GM21786 (cell line): ENCODE results near the gene LRRN4.

ENCODE experiments used
- ATAC-seq: cut with Tn5 transposase; IDR thresholded peaks from one replicate; pipeline ENCODE4 v1.9.1; 2021; ENCODE audit not compliant: unreplicated experiment

Gene LRRN4

GRCh38 chr20:6053776-6054688 is at the start of gene LRRN4:
LRRN4 (minus strand) TSS chr20:6054060; CDS start chr20:6052799, 1,261 bp downstream.
- ATAC-seq = no peak

- no peak for ATAC-seq
Observed at GRCh38 chr20:6103301-6103700, 49.4 kb upstream of the LRRN4 start.

GRCh38 chr20:6101346-6101745 is 47.5 kb upstream of the LRRN4 start:
- no peak for ATAC-seq

GRCh38 chr20:6100246-6100645 is 46.4 kb upstream of the LRRN4 start:
- ATAC-seq = no peak

GRCh38 chr20:6099819-6100218 is 46.0 kb upstream of the LRRN4 start:
- no peak for ATAC-seq

GRCh38 chr20:6095409-6095808 is 41.5 kb upstream of the LRRN4 start:
- ATAC-seq = no peak

GRCh38 chr20:6094565-6094964 is 40.7 kb upstream of the LRRN4 start:
- ATAC-seq = no peak

- ATAC-seq = no peak
Observed at GRCh38 chr20:6094063-6094462, 40.2 kb upstream of the LRRN4 start.

GRCh38 chr20:6091661-6092060 is 37.8 kb upstream of the LRRN4 start:
- ATAC-seq = no peak

- no peak for ATAC-seq
Observed at GRCh38 chr20:6086868-6087267, 33.0 kb upstream of the LRRN4 start.

- no peak for ATAC-seq
Observed at GRCh38 chr20:6083926-6084325, 30.1 kb upstream of the LRRN4 start.

- no peak for ATAC-seq
Observed at GRCh38 chr20:6081236-6081635, 27.4 kb upstream of the LRRN4 start.

GRCh38 chr20:6079016-6079415 is 25.2 kb upstream of the LRRN4 start:
- ATAC-seq = no peak

- no peak for ATAC-seq
Observed at GRCh38 chr20:6075428-6076219, 21.8 kb upstream of the LRRN4 start.

GRCh38 chr20:6074784-6075183 is 20.9 kb upstream of the LRRN4 start:
- no peak for ATAC-seq

- peak; percentile 68 for ATAC-seq
Observed at GRCh38 chr20:6074145-6074561, 20.3 kb upstream of the LRRN4 start.

- ATAC-seq = no peak
Observed at GRCh38 chr20:6070829-6071695, 17.2 kb upstream of the LRRN4 start.

GRCh38 chr20:6069669-6070068 is 15.8 kb upstream of the LRRN4 start:
- ATAC-seq = no peak

- no peak for ATAC-seq
Observed at GRCh38 chr20:6067763-6068318, 14.0 kb upstream of the LRRN4 start.

- ATAC-seq = no peak
Observed at GRCh38 chr20:6066582-6066981, 12.7 kb upstream of the LRRN4 start.

GRCh38 chr20:6061544-6061943 is 7.7 kb upstream of the LRRN4 start:
- ATAC-seq = no peak
